ENCODE results near the gene NOL4L.

GRCh38 chr20:32462900-32463641, 122.1 kb downstream of the NOL4L start:
- TF ChIP-seq CTCF (conservative IDR thresholded peaks at IDR 0.05) (no peak), EZH2 (IDR thresholded peaks at IDR 0.05; ENCODE audit: low read depth) (no peak)
